RWPE1 (cell line): ENCODE measurements around the gene GPR176.

ENCODE experiments used
- CTCF ChIA-PET: fragments of 350-600 bp; sonication (Branson Sonifier 250); formaldehyde crosslinking; extraction: SDS; loops from one replicate; lab custom pipeline; 2021; lab: Yijun Ruan, JAX
- POLR2A ChIA-PET: fragments of 400-600 bp; formaldehyde crosslinking; extraction: SDS; loops from one replicate; lab custom pipeline; 2020; ENCODE audit warnings: antibody characterized with exemption; ENCODE audit not compliant: low non-redundant PET; lab: Yijun Ruan, JAX
- DNase-seq: peaks from one replicate; pipeline ENCODE4 v3.0.0; 2012; ENCODE audit warnings: low spot score
- H3K27ac ChIP-seq: fragments of 450-650 bp; 2 replicates; pipeline ENCODE4 v1.5.1; 2017
- TF ChIP-seq, protein P1 (sequence below): fragments of 450-650 bp; conservative IDR thresholded peaks from 2 replicates; pipeline ENCODE4 v1.5.1; 2017; ENCODE audit warnings: low read depth, mild to moderate bottlenecking

Gene GPR176

DNA sequence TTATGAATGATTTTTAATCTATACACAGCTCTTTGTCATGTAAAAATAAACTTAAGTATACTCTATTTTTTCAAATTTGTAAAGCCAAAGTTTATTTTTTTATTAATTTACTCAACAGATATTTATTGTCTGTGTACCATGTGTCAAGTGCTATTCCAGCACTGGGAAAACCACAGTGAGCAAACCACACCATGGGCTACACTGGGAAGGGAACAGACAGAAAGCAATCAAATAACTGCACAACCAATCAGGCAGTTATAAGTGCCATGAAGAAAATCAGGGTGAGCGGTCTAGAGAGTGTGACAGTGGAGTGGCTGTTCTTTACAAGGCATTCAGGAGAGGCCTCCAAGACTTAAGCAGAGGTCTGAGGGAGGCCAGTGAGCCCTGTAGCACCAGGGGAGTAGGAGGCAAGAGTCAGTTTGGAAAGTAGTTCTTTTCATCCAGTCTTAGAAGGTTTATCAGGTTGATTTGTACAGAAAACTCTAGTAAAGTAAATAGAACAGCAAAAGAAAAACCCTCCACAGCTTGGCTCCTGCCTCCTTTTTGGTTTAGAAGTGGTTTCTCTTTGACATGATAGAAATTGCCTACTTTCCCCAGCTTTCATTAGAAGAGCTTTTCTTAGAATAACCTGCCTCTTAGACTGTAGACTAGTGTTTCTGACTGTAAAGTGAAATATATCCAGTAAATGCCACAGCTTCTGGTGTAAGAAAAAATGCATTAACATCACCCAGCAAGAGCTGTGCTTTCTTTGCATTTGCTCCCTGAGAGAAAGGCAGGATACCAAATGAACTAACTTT lies 27.5 kb upstream of the GPR176 start:
- CTCF ChIA-PET = interaction anchor here (0.9 kb wide), 1 partner anchor 60 kb away, joined by 3 read pairs; no protein-coding TSS in a partner anchor

DNA sequence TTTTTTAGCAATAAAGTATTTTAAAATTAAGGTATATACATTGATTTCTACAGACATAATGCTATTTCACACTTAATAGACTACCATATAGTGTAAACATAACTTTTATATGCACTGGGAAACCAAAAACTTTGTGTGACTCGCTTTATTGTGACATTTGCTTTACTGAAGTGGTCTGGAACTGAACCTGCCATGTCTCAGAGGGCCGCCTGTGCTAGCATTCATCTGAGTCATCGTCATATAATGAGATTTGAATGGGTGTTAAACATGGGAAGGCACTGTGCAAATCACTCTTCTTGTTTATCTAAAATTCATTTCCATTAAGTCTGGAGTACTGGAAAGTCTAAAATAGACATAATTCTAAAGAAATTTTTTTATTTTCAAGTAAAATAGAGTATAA lies 26.8 kb upstream of the GPR176 start:
- POLR2A ChIA-PET = no interaction called here
- H3K27ac ChIP-seq = no peak overlapping the region
- TF ChIP-seq, protein P1, sequence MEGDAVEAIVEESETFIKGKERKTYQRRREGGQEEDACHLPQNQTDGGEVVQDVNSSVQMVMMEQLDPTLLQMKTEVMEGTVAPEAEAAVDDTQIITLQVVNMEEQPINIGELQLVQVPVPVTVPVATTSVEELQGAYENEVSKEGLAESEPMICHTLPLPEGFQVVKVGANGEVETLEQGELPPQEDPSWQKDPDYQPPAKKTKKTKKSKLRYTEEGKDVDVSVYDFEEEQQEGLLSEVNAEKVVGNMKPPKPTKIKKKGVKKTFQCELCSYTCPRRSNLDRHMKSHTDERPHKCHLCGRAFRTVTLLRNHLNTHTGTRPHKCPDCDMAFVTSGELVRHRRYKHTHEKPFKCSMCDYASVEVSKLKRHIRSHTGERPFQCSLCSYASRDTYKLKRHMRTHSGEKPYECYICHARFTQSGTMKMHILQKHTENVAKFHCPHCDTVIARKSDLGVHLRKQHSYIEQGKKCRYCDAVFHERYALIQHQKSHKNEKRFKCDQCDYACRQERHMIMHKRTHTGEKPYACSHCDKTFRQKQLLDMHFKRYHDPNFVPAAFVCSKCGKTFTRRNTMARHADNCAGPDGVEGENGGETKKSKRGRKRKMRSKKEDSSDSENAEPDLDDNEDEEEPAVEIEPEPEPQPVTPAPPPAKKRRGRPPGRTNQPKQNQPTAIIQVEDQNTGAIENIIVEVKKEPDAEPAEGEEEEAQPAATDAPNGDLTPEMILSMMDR = no peak
- no peak for DNase-seq
- CTCF ChIA-PET = no interaction called here

More for the DNA sequence above, 27.5 kb upstream of the GPR176 start:
- no peak for DNase-seq
- H3K27ac ChIP-seq = no peak overlapping the region
- TF ChIP-seq, protein P1 = no peak
- POLR2A ChIA-PET = no interaction called here

DNA sequence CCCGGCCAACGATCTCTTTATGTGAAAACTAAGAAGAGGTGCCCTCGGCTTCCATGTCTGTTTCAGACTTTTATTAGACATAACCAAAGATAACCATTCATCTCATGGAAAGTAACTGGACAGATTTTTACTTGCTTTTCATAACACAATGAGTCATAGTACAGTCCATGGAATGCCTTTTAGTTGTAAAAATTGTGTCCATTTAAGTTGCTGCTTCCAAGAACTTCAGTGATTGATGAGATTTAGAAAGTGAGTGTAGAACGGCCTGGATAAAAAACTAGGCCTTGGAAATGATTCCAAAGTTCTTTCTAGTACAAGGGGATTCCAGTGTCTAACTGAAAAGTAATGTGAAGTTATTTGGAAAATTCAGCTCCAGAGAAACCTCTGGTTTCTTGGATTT lies 24.7 kb upstream of the GPR176 start:
- POLR2A ChIA-PET = no interaction called here
- DNase-seq = no peak
- CTCF ChIA-PET = interaction anchor here (0.6 to 0.7 kb wide), 2 partner anchors 122 to 524 kb away, joined by 3 read pairs; no protein-coding TSS in a partner anchor
- TF ChIP-seq, protein P1 = no peak
- H3K27ac ChIP-seq = no peak overlapping the region

DNA sequence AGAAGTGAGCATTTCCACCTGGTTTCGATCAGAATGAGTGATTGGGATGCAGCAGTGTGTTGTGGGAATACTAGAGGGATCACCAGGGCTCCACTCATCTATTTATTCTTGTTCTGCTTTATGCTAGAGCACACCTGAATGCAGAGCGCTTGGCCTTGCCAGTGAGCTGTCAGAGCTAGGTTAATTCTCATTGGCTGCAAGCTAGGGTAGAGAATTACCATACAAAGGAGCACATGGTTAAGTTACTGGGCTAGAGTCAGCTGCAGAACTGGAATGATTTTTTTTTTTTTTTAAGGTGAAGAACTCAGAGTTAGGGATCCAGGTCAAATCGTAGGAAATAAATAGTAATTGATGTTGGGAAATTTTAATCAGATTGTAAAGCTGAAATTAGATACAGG lies 22.7 kb upstream of the GPR176 start:
- CTCF ChIA-PET = interaction anchor here (0.6 to 1.4 kb wide), 2 partner anchors 26 to 242 kb away, joined by 3 to 6 read pairs; no protein-coding TSS in a partner anchor
- POLR2A ChIA-PET = no interaction called here
- TF ChIP-seq, protein P1 = no peak
- DNase-seq = no peak
- H3K27ac ChIP-seq = no peak overlapping the region

DNA sequence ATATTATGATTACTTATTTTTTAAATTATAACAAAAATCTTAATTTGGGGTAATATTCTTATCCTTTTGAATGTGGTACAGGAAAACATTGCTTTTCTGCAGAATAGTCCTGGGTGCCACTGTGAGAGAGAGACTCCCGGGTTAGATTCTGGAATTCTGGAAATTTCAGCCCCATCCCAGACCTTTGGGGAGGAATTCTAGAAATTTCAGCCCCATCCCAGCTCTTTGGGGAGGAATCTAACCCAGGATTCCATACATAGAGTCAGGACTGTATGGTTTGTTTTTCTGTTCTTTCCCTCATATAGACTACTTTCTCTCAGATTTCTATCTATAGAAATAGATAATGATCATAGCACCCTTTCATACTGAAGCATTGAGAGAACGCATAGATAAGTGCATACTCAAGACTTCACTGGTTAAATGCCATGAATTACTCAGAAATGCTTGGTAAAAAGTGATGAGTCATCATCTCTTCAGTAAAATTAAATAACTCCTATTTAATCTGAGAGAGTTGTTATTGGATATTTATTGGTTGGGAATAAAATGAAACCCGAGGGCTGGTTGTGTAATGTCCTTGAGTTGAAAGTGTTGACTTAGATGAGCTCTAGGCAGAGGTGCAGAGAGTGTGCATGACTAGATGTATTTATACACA lies 22.2 kb upstream of the GPR176 start:
- ChIA-PET POLR2A (no interaction called here), CTCF (interaction anchor here (0.6 to 1.4 kb wide), 2 partner anchors 27 to 242 kb away, joined by 3 to 6 read pairs; no protein-coding TSS in a partner anchor)
- no peak for DNase-seq
- TF ChIP-seq, protein P1 = no peak
- no peak overlapping the region for H3K27ac ChIP-seq
